ENCODE results near the gene CLEC10A. TPM values are rescaled to one million over a fixed set of nuclear protein-coding genes. Genes with fewer than 3 reads are reported as not detected.
A peak's percentile ranks its signal among the peaks of the same experiment; 100 is the strongest.
"Not testable (repeated sequence)": the region's sequence is repeated elsewhere in the genome, so short reads cannot be mapped to it uniquely, and the experiment has no call there.

Gene CLEC10A
- total RNA-seq, 1 donor, result not detected

GRCh38 chr17:7107795-7108559 is 27.9 kb upstream of the CLEC10A start:
- H2AFZ ChIP-seq (ENCODE audit: low read length), result no peak overlapping the region
- no peaks in the 10 kb centered on the region for H3K9me3 ChIP-seq (ENCODE audit: low read depth, low read length)
- H3K4me3 ChIP-seq (ENCODE audit: insufficient read depth, low read length), result no peak overlapping the region
- H3K27ac ChIP-seq (ENCODE audit: low read depth, low read length), result no peak overlapping the region
- H3K4me1 ChIP-seq (ENCODE audit: insufficient read depth, low read length), result no peaks in the 10 kb centered on the region
- no peaks in the 10 kb centered on the region for H4K20me1 ChIP-seq (ENCODE audit: insufficient read depth, low read length)
- H3K27me3 ChIP-seq (ENCODE audit: insufficient read depth, low read length), result peaks cover 4% of the 10 kb centered on the region
- no peaks in the 10 kb centered on the region for H3K79me2 ChIP-seq (ENCODE audit: insufficient read depth, low read length)
- H3K36me3 ChIP-seq (ENCODE audit: insufficient read depth, low read length), result no peaks in the 10 kb centered on the region
- no peak overlapping the region for H3K4me2 ChIP-seq (ENCODE audit: insufficient read depth, low read length)
- TF ChIP-seq CTCF (IDR thresholded peaks at IDR 0.05; ENCODE audit: extremely low read depth, low read depth, low read length), result no peak
- peak; percentile 62 for DNase-seq (ENCODE audit: insufficient read length, low spot score, missing footprints)

GRCh38 chr17:7107012-7107754 is 27.1 kb upstream of the CLEC10A start:
- Histone ChIP-seq H3K4me3 (ENCODE audit: insufficient read depth, low read length) (no peak overlapping the region), H2AFZ (ENCODE audit: low read length) (no peak overlapping the region), H4K20me1 (ENCODE audit: insufficient read depth, low read length) (no peaks in the 10 kb centered on the region), H3K27me3 (ENCODE audit: insufficient read depth, low read length) (peaks cover 11% of the 10 kb centered on the region), H3K36me3 (ENCODE audit: insufficient read depth, low read length) (no peaks in the 10 kb centered on the region), H3K4me1 (ENCODE audit: insufficient read depth, low read length) (no peaks in the 10 kb centered on the region), H3K27ac (ENCODE audit: low read depth, low read length) (no peak overlapping the region), H3K9me3 (ENCODE audit: low read depth, low read length) (no peaks in the 10 kb centered on the region), H3K4me2 (ENCODE audit: insufficient read depth, low read length) (no peak overlapping the region), H3K79me2 (ENCODE audit: insufficient read depth, low read length) (no peaks in the 10 kb centered on the region)
- DNase-seq (ENCODE audit: insufficient read length, low spot score, missing footprints), result peak; percentile 79
- TF ChIP-seq CTCF (IDR thresholded peaks at IDR 0.05; ENCODE audit: extremely low read depth, low read depth, low read length), result no peak

- peak; percentile 61 for DNase-seq (ENCODE audit: insufficient read length, low spot score, missing footprints)
- Histone ChIP-seq H3K4me2 (ENCODE audit: insufficient read depth, low read length) (no peak overlapping the region), H3K27me3 (ENCODE audit: insufficient read depth, low read length) (peaks cover 22% of the 10 kb centered on the region), H3K4me3 (ENCODE audit: insufficient read depth, low read length) (no peak overlapping the region), H3K4me1 (ENCODE audit: insufficient read depth, low read length) (no peaks in the 10 kb centered on the region), H2AFZ (ENCODE audit: low read length) (no peak overlapping the region), H4K20me1 (ENCODE audit: insufficient read depth, low read length) (no peaks in the 10 kb centered on the region), H3K36me3 (ENCODE audit: insufficient read depth, low read length) (no peaks in the 10 kb centered on the region), H3K79me2 (ENCODE audit: insufficient read depth, low read length) (no peaks in the 10 kb centered on the region), H3K9me3 (ENCODE audit: low read depth, low read length) (no peaks in the 10 kb centered on the region), H3K27ac (ENCODE audit: low read depth, low read length) (no peak overlapping the region)
- TF ChIP-seq CTCF (IDR thresholded peaks at IDR 0.05; ENCODE audit: extremely low read depth, low read depth, low read length), result no peak
Observed at GRCh38 chr17:7102421-7102820, 22.4 kb upstream of the CLEC10A start.

- no peaks in the 10 kb centered on the region for H3K36me3 ChIP-seq (ENCODE audit: insufficient read depth, low read length)
- TF ChIP-seq CTCF (IDR thresholded peaks at IDR 0.05; ENCODE audit: extremely low read depth, low read depth, low read length), result no peak
- no peak overlapping the region for H3K27ac ChIP-seq (ENCODE audit: low read depth, low read length)
- H3K27me3 ChIP-seq (ENCODE audit: insufficient read depth, low read length), result peaks cover 22% of the 10 kb centered on the region
- no peaks in the 10 kb centered on the region for H4K20me1 ChIP-seq (ENCODE audit: insufficient read depth, low read length)
- peak; percentile 56 for DNase-seq (ENCODE audit: insufficient read length, low spot score, missing footprints)
- H3K9me3 ChIP-seq (ENCODE audit: low read depth, low read length), result no peaks in the 10 kb centered on the region
- no peaks in the 10 kb centered on the region for H3K79me2 ChIP-seq (ENCODE audit: insufficient read depth, low read length)
- H3K4me1 ChIP-seq (ENCODE audit: insufficient read depth, low read length), result no peaks in the 10 kb centered on the region
- no peak overlapping the region for H2AFZ ChIP-seq (ENCODE audit: low read length)
- no peak overlapping the region for H3K4me3 ChIP-seq (ENCODE audit: insufficient read depth, low read length)
- H3K4me2 ChIP-seq (ENCODE audit: insufficient read depth, low read length), result no peak overlapping the region
Observed at GRCh38 chr17:7101531-7101930, 21.5 kb upstream of the CLEC10A start.

- not testable (repeated sequence) for H3K4me2 ChIP-seq (ENCODE audit: insufficient read depth, low read length); H3K79me2 ChIP-seq (ENCODE audit: insufficient read depth, low read length); H3K9me3 ChIP-seq (ENCODE audit: low read depth, low read length); H4K20me1 ChIP-seq (ENCODE audit: insufficient read depth, low read length); DNase-seq (ENCODE audit: insufficient read length, low spot score, missing footprints); H3K27ac ChIP-seq (ENCODE audit: low read depth, low read length); H3K4me3 ChIP-seq (ENCODE audit: insufficient read depth, low read length); H3K36me3 ChIP-seq (ENCODE audit: insufficient read depth, low read length); H2AFZ ChIP-seq (ENCODE audit: low read length); H3K4me1 ChIP-seq (ENCODE audit: insufficient read depth, low read length)
- peaks cover 24% of the 10 kb centered on the region for H3K27me3 ChIP-seq (ENCODE audit: insufficient read depth, low read length)
Observed at GRCh38 chr17:7100641-7101379, 20.8 kb upstream of the CLEC10A start.

Measured in osteoblast (primary cell).